Left renal cortex interstitium (tissue), 4 donors: Measurements from ENCODE around the gene PIGC. TPM values are rescaled to one million over a fixed set of nuclear protein-coding genes. Genes with fewer than 3 reads are reported as not detected.
A peak's percentile ranks its signal among the peaks of the same experiment; 100 is the strongest.

Experiments used
- DNase-seq, 4 donors: peaks; one replicate each; pipeline ENCODE4 v3.0.0-alpha.2; 2013; ENCODE audit warnings: low read depth in 4 of 4, low spot score in 2 of 4, missing footprints in 1 of 4
- polyA plus RNA-seq, 4 donors: library from polyadenylated mRNA; unstranded; fragments of 120-200 nt; gene quantifications; one replicate each; pipeline ENCODE4 v1.2.1, GENCODE V29; 2013; ENCODE audit not compliant: insufficient read length in 4 of 4

PIGC gene
- polyA plus RNA-seq = 10 to 100 TPM; 44.6 to 52.8 (median 48.4) TPM

DNA sequence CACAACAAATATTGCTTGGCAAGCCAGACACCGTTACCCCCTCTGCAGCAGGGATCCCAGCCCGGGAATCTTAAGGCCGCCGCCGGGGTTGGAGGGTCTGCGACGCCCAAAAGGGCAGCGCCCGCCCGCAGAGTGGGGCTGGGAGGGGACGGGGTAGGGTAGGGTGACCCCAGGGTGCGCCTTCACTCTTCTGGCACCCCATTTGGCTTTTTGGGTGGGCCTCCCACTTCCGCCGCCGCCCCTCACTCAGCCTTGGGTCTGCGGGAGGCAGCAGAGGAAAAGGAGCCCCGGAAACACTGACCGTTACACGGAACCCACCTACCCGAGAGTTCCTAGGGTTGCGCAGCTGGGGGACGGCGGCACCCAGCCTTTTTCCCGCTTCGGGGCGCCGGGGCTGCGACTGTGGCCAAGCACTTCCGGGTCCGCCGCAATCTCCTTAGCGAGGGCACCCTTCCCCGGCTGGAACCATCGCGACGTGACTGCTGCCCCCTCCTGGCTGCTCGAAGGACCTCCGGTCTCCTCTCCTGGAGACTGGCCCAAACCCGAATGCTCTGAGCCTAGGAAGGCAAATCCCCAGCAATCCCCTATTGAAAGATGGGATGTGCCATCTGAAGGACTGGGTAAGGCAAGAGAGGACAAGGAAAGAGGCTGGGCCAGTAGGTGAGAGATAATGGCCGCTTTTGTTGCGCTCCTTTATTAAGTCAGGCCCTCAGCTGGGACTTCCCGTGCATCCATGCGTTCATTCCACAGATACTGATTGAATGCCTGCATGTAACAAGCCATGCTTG, at the start of gene PIGC:
Gene PIGC, minus strand, starts transcription at position 404 of the 788 bp plus-strand sequence. CDS start 1,447 bp downstream, outside the sequence.
- DNase-seq = peak; percentile 43 to 77 (median 68)

DNA sequence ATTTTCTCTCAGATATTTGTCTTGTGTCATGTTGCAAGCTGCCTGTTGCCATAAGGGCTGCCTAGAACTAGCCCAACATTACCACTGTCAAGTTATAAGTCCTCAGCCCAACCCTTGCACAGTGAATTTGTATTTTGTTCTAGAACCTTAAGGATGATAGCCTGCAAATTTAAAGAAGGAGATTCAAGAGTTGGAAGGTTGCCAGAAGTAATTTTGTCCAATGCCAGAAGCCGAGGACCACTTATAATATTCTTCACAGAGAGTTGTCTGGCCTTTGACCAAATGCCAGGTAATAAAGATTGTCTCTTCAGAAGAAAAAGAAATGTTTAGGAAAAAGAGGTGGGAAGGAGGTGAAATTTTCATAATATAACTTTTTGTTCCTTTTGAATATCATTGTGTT, 48.6 kb upstream of the PIGC start:
- no peak for DNase-seq

DNA sequence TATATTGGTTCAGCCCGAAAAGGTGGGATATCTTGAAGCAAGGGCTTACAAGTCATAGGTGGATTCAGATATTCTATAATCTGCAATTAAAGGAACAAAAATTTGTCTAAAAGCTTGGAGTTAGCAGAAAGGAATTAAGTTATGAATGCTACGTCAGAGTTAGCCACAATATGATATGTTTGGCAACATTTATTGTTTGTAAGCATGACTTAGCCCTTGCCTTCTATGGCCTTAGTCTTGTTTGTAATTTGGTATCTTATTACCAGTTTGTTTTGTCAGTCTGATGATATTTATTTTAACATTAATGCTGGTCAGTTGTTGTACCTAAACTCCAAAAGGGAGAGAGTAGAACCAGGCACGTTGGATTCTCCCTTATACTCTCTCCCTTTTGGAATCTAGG, 46.0 kb upstream of the PIGC start:
- DNase-seq = no peak

DNA sequence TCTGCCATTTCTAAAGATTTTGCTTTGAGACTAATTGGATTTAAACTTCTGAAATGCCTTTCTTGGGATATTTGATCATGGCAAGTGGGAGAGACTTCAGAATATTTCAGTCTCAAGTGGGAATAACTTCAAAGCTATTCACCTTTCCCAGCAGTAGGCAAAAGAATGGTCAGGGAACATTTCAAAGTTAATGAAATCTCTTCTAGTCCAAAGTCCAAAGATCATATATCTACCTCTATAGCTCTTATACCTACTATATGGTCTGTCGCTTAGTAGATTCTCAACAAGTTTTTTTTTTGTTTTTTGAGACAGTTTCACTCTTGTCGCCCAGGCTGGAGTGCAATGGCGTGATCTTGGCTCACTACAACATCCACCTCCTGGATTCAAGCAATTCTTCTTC, 44.5 kb upstream of the PIGC start:
- DNase-seq = no peak

DNA sequence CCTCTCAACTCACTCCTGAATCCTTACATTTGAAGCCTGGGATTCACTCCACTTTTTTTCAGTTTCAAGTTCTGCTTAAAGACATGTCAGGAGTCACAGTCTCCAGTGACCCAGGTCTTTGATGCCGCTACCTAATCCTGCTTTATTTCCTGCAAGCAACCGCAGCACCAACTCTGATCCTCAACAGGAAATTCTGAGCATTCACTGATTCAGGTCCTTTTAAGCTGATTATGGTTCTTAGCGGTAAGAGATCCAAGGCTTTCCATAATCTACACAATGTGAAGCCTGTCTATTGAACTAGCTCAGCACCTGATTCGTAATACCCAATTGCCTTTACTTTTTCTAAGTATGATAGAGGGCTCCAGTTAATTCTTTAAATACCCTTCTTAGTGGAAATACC, 43.7 kb upstream of the PIGC start:
- DNase-seq = no peak

DNA sequence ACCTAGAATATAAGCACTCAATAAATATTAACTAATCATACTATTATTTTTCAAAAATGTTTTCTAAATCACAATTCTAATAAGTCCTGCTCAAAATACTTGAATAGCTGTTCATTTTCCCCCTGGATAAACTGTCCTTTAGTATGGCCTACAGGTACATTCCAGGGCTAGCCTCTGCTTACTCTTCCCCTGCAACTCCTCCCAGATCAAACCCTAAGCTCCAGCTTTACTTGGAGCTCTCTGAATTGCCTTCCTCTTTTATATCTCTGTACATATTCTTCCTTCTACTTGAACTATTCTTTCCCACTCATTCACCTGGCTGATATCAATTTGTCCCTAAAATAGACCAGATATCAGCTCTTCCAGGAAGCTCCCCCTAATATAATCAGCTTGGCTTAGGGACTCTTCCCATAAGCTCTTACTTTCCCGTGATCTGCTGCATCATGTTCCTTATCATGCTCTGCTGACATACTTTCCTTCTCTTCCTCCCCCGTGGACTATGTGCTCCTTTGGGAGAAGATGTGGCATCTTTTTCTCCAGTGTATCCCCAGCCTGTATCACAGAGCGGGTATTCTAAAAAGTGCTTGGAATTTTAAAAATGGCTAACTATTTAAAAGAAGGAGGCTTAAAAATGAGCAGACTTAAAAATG, 43.1 kb upstream of the PIGC start:
- DNase-seq = no peak

DNA sequence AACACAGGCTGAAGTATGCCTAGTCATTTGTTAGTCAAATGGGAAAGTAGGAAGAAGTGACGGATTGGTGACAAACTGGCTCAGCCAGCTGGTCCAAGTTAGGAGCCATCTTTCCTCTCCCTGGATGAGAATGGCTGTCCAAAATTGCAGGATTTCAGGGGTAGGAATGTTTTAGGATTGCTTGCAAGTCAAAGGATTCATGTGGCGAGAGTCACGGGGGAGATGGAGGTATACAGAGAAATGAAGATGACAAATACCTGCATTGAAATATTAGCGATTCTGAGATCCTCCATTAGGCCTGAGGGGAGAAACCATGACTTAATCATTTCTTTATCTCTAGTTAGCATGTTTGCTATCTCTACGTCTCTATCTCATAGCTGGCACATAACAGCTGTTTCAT, 41.8 kb upstream of the PIGC start:
- no peak for DNase-seq

DNA sequence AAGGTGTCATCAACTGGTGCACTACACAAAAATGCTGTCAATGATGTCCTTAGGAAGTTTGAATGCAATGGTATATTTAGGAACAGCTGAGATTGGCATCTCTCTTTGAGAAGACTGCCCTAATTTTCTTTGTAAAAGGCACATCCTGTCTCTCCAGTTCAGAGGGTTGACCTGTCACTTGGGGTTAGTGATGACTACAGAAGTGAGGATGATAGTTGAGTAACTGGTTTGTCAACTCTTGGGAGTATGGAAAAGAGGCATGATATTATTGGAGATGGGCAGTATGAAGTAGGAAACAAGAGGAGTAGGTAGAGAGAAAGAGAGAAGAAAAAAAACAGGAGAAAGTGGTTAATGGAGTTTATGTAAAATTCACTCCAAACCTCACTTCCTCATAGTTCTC, 40.4 kb upstream of the PIGC start:
- no peak for DNase-seq

DNA sequence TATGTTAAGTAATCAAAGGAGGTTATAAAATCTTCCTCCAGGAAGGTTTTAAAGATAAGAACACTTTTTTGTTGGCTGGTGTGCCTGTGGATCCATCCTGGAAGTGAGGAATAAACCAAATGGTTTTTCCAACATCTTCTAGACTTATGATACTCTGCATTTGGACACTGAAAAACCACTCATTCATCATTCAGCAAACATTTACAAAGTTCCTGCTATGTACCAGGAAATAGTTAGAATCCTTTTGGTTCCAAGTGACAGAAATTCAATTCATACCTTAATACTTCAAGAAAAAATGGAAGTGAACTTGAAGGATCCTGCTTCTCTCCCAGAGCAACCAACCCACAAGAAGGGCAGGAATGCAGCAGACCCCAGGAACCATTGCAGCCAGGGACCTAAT, 39.6 kb upstream of the PIGC start:
- DNase-seq = no peak

DNA sequence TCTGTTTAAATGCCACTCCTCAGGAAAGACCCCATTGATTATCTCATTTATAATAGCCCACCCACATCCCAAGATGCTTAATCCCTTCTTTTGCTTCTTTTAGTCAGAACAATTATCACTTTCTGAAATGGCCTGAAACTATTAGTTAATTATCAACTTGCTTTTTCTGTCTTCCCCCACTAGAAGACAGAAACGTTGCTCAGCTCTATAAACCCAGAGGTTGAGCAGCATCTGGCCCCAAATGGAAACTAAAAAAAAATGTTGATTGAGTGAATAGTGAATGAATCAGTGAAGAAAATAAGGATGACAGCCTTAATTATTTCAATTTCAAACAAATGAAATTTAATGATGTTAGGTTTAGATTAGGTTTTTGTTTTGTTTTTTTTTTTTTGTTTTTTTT, 38.2 kb upstream of the PIGC start:
- no peak for DNase-seq

DNA sequence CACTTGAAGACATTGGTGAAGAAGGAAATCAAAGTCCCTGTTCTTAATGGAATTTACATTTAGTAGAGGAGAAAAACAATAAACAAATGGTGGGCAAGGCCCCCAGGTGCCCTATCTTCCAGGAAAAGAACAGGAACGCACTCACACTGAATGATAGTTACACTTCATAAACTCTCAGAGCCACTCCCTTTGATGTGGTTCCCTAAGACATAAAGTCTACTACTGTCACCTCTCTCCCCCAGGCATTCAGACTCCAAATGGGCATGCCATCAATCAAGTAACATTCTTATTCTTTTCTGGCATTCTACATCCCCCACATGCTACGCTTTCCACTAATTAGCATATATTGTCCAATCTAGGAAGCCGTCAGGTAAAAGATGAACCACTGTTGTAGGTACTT, 36.6 kb upstream of the PIGC start:
- DNase-seq = no peak

DNA sequence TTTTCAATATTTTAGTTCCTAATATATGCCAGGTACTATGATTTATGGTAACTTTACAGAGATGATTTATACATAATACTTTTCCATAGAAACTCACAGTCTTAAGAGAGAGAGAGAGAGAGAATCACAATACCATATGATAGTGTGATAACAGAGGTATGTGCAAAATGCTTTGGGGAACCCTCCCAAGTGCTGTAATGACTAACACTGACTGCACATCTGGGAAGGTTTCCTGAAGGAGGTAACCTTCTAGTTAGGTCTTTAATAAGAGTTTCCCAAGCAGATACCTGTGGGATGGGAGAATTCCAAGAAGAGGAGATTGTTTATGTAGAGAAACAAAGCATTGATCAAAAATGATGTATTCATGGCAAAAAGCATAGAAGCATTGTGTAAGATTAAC, 34.6 kb upstream of the PIGC start:
- no peak for DNase-seq

DNA sequence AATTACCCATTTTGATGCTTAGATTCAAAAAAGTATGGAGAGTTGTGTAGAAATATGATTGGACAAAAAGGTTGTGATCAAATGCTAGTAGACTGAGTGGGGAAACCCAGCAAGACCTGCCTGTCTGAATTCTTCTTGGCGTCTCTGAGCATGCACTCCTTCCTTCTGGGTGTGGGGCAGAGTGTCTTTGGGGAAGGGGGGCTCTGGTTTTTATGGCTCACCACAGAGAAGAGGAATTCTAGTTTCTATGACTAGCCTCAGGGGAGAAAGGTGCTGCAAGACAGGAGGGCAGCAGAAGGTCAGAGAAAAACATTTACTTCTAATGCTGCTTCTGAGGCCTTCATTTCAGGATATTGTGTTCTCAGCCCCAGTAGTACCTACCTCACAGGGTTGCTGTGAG, 33.9 kb upstream of the PIGC start:
- DNase-seq = no peak

DNA sequence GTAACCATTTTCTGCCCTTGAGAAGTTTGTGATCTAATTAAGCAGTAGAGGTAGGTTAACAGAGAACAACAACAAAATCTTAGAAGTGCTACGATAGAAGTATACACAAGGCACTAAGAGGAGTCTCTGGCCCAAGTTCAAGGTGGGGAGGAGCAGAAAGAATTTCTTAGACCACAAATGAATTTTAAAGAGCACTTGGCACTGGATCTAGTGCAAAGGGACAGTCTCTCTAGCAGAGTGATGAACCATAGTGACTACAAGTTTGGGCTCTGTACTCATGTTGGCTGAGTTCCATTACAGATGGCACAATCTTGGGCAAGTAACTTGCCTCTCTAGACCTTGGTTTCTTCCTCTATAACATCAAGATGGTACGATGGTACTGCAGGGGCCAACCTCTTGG, 33.3 kb upstream of the PIGC start:
- no peak for DNase-seq

DNA sequence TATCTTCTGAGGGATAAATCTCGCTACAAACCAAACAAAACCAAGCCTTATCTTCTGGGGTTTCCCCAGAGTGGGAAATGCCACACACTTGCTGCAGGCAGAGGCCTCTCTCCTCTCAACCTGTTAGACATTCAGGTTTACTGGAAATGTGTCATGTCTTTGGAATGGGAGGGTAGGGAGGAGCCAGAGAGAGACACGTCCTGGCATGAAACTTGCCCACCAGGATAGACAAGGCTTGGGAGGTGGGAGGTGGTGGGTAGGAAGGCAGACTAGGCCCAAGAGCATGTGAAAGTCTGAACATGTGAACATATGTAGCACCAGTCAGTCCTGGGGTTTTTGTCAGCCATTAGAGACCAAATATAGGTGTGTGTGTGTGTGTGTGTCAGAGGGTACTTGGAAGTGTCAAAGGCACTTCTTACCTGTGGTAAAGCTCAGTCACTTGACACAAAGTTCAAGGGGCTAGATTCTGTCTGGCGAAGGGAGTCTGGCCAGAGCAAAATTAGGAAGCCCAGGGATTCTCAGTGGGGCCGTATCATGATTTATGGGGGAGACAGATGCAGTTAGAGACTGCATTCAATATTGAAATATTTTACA, 32.4 kb upstream of the PIGC start:
- DNase-seq = no peak

DNA sequence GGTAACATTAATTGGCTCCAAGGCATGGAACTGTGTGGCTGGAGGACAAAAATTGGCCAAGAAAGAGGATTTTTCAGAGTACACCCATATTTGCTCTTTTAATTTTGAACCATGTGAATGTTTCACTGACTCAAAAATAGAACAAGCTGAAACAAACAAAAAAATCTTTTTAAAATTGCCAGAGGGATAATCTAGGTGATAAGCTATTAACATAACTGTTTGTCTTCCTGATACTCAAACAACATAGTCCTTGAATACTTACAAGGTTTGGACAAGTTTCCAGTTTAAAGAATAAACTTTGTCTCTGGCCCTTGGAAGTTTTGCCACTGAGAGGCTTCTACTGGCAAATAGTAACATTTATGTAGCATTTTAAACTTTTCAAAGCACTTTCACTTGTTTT, 30.0 kb upstream of the PIGC start:
- DNase-seq = no peak

DNA sequence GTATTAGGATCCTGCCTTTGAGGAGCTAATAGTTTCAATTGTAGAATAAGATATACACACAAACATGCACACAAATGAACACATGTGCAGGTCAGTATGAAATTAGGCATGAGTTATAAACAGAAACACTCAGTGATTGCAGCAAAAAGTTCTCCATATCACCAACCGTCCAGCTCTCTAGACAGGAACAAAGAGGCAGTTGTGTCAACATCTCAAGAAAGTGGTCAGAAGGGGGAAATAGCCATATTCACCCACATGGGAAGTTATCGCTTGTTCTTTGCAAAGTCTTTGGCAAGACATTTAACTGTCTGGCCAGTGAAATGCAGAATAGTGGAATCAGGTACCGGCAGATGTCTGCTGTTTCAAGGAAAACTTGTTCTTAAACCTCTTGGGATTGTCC, 29.4 kb upstream of the PIGC start:
- no peak for DNase-seq

DNA sequence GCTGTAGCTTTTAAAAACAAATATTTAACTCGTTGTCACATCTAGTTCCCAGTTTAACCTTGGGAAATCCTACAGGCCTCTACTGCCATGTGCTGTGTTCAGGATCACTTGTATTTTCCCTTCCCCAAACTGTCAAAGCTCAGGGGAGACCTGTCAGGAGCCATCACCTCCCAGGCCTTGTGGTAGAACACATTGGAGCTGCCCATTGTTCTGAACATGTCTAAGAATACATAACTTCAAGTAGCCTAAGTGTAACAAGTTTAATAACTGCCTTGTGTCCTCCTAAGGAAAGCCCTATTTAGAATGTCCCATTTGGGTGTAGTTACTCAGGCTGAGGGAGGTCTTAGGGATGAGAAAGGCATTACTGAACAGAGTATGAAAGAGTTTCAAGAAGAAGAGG, 28.6 kb upstream of the PIGC start:
- DNase-seq = no peak

DNA sequence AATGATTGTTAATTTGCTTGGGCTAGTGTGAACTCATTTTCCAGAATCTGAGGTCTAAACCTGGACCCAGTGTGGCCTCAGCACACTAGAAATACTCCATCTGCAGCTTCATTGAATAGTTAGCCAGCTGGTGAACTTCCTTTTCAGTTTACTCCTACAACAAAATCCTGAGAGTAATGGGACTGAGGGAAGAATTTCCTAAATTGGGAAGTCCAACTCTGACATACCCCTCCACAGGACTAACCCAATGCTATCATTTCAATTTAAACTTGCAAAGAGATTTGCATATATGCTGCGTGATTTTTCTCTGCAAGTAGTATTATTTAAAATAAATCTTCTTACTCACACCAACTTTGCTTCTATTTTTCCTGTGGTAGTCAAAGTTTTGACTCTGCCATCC, 27.8 kb upstream of the PIGC start:
- no peak for DNase-seq

DNA sequence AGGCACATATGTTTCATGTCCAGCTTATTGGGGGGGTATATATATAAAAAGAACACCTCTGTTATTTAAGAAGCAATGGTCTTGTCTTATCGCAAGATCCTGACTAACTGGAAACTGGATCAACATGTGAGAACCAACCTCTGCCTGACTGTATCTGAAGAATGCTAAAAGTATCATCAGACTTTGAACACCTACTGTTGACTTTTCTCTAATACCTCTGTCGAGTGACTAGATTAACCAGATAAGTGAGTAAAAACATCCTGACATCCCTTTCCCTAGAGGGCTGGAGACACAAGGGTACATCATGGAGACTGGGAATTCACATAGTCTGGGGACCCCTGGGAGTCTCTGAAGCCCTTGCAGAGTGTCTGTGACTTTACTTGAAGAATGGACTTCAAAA, 26.3 kb upstream of the PIGC start:
- no peak for DNase-seq

DNA sequence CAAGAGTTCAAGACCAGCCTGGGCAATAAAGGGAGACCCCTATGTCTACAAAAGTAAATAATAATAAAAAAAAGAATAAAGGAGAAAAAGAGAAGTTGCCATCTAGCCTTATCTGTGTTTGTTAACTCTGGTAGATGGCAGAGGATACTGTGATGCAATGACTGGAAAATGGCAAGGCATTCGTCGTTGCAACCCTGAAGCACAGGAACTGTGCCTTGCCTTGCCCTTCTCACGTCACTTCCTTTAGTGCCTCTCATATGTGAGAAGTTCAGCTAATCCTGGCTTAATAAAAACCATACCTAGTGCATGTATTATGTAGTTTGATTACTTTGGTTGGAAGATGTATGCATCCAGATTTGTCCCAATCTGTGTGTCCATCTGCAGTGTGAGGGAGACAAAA, 25.8 kb upstream of the PIGC start:
- no peak for DNase-seq

DNA sequence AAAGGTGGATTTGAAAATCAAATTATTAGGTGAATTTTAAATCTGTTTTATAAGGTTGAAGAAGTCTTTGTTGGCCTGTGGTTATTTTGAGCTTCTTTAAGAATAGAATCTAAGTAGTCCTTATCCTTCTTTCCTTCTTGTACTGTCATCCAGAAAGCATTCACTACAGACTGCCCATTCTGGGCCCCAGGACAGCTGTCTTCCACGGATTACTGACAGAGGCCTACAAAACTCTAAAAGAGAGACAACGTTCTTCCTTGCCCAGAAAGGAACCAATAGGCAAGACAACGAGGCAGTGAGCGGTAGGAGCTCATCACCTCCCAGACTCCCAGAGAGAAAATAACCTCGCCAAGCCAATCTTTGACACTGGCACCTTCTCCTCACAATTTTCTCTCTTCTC, 24.4 kb upstream of the PIGC start:
- DNase-seq = no peak
